ENCODE results near the gene FBP2. TPM values are rescaled to one million over a fixed set of nuclear protein-coding genes. Genes with fewer than 3 reads are reported as not detected.

Gene FBP2
- total and polyA plus RNA-seq, 4 donors = 0.02 to 0.88 TPM; not detected in 2

DNA sequence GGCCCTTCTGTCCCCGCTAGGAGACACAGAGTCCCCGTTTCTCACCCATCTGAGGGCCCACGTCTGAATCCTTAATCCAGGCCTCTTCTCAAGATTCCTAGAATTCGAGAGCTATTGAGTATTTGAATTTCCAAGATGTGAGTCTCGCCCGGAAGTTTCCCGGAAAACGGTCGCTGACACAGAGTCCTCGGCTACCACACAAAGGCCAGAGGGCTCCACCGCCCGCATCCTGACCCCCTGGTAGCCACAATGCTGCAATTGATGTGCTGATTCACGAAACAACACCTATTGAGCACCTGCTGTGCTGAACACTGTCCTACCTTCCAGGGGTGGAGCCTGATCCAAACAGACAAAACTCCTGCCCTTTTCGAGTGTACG is 46.4 kb upstream of the FBP2 start:
- peak; percentile 8 for ATAC-seq (ENCODE audit: insufficient read depth, low FRiP score)
- H3K27ac ChIP-seq (ENCODE audit: low read depth in 1 of 2, low read length in 1 of 2) = peak overlapping the region in 1 of 2 donors; percentile 83
- H3K4me1 ChIP-seq (ENCODE audit: control insufficient read depth in 5 of 5, insufficient read depth in 5 of 5, low read length in 5 of 5) = peaks cover 0 to 11% (median 0%) of the 10 kb centered on the region in 5 donors
- WGBS, 2 donors = 31 to 34% methylated on average over 15 of the region's 15 CpGs
- TF ChIP-seq CTCF (IDR thresholded peaks at IDR 0.05; ENCODE audit: control extremely low read depth, extremely low read depth) = no peak
- H3K36me3 ChIP-seq (ENCODE audit: control insufficient read depth in 4 of 4, insufficient read depth in 4 of 4, low read length in 4 of 4) = no peaks in the 10 kb centered on the region
- peaks cover 0 to 4% (median 2%) of the 10 kb centered on the region in 3 donors for H3K27me3 ChIP-seq (ENCODE audit: control insufficient read depth in 3 of 3, insufficient read depth in 3 of 3, low read length in 2 of 3)
- H3K4me3 ChIP-seq = peak overlapping the region; percentile 54
- peak overlapping the region in 1 of 2 donors; percentile 34 for H3K9ac ChIP-seq (ENCODE audit: insufficient read depth in 1 of 2, low read length in 2 of 2)
- DNase-seq = no peak
- peaks cover 0 to 2% (median 0%) of the 10 kb centered on the region in 4 donors for H3K9me3 ChIP-seq (ENCODE audit: control insufficient read depth in 4 of 4, insufficient read depth in 3 of 4, low read length in 3 of 4)

DNA sequence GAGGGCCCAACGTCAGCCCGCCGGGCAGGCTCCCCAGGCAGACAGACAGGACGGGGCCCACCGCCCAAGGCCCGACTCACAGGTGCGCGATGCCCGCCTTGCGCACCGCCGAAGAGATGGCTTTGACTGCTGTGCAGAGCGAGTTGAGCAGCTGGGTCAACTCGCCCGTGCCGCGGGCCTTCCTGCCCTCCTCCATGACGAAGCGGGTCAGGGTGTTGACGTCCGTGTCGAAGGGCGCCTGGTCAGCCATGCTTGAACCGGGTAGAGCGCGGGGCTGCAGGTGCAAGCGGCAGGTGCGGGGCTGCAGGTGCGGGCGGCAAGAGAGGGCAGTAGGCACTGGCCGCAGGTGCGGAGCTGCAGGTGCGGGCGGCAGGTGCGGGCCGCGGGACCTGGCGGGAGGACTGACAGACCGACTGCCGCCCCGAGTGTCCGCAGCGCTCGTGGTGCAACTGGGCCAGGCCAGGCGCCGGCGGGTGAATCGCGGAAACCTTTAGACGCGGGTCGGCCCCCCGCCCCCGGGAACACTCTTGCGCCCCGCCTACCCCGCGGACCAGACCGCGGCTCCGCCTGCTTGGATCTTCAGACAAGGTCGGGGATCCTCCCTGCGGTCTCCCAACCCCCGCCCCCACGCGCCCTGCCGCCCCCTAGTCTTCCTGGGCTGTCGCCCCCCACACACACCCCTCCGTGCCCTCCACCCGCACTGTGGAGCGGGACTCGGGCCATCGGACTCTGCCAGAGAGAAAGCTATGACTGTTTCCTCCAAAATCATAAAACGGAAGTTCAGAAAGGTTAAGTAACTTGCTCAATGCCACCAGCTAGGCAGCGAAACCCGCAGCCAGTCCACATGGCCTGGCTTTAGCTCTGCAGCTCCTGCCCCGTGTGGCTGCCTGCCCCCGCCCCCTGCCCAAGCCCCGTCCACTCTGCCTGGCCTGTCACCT is 45.7 kb upstream of the FBP2 start, which contains the start of gene FBP1:
TSS of gene FBP1 (minus strand) at position 458 of the 938 bp plus-strand sequence. CDS start at position 250, 208 bp downstream.
- Histone ChIP-seq H3K4me3 (peak within 1 kb of the TSS; percentile 54), H3K27me3 (ENCODE audit: control insufficient read depth in 3 of 3, insufficient read depth in 3 of 3, low read length in 2 of 3) (peaks cover 0 to 4% (median 2%) of the 10 kb centered on the region in 3 donors), H3K27ac (ENCODE audit: low read depth in 1 of 2, low read length in 1 of 2) (peak within 1 kb of the TSS in 1 of 2 donors; percentile 83), H3K9me3 (ENCODE audit: control insufficient read depth in 4 of 4, insufficient read depth in 3 of 4, low read length in 3 of 4) (peaks cover 0 to 2% (median 0%) of the 10 kb centered on the region in 4 donors), H3K4me1 (ENCODE audit: control insufficient read depth in 5 of 5, insufficient read depth in 5 of 5, low read length in 5 of 5) (peaks cover 0 to 11% (median 0%) of the 10 kb centered on the region in 5 donors), H3K9ac (ENCODE audit: insufficient read depth in 1 of 2, low read length in 2 of 2) (peak within 1 kb of the TSS in 1 of 2 donors; percentile 34), H3K36me3 (ENCODE audit: control insufficient read depth in 4 of 4, insufficient read depth in 4 of 4, low read length in 4 of 4) (no peaks in the 10 kb centered on the region)
- DNase-seq (peak; percentile 38 to 50 (median 49)), ATAC-seq (ENCODE audit: insufficient read depth, low FRiP score) (peak; percentile 75)
- TF ChIP-seq CTCF (IDR thresholded peaks at IDR 0.05; ENCODE audit: control extremely low read depth, extremely low read depth) = no peak
- 3% methylated on average over 58 to 79 of the region's 79 CpGs for WGBS, 2 donors

DNA sequence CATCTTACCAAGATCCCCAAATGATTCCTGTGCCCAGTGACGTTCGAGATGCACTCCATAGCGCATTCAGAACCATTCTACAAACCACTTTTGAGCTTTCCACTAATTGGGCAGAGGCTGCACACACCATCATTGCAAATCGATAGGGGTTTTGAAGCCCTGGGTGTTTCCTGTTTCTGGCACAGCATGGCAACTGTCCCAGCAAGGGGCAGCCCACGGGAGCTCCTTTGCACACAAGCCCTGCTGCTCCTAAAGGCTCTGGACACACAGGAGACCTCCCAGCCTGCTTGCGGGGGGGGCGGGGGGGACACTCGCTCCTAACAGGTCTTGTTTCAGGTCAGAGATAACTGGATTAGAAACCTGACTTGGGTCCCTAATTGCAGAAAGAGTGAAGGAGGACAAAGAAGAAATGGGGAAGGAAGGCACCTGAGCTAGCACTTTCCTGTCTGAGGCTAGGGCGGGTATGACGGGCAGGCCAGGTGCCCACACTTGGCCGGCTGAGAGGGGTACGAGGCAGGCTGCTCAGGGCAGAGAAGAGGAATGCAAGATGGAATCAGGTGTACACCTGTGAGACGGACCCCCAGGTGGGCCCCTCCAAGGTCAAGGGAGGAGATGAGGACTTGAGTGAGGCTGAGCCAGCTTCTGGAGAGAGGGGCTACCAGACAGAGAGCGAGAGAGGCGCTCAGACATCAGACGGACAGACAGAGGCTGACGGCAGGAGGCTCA is 44.9 kb upstream of the FBP2 start:
- peaks cover 0 to 2% (median 0%) of the 10 kb centered on the region in 4 donors for H3K9me3 ChIP-seq (ENCODE audit: control insufficient read depth in 4 of 4, insufficient read depth in 3 of 4, low read length in 3 of 4)
- 44% methylated on average over 17 of the region's 17 CpGs for WGBS, 2 donors
- H3K4me1 ChIP-seq (ENCODE audit: control insufficient read depth in 5 of 5, insufficient read depth in 5 of 5, low read length in 5 of 5) = peaks cover 0 to 11% (median 0%) of the 10 kb centered on the region in 5 donors
- TF ChIP-seq CTCF (IDR thresholded peaks at IDR 0.05; ENCODE audit: control extremely low read depth, extremely low read depth) = no peak
- no peak for DNase-seq
- H3K36me3 ChIP-seq (ENCODE audit: control insufficient read depth in 4 of 4, insufficient read depth in 4 of 4, low read length in 4 of 4) = no peaks in the 10 kb centered on the region
- peak overlapping the region in 1 of 2 donors; percentile 83 for H3K27ac ChIP-seq (ENCODE audit: low read depth in 1 of 2, low read length in 1 of 2)
- H3K4me3 ChIP-seq = peak overlapping the region; percentile 54
- H3K27me3 ChIP-seq (ENCODE audit: control insufficient read depth in 3 of 3, insufficient read depth in 3 of 3, low read length in 2 of 3) = peaks cover 0 to 4% (median 2%) of the 10 kb centered on the region in 3 donors
- ATAC-seq (ENCODE audit: insufficient read depth, low FRiP score) = no peak
- H3K9ac ChIP-seq (ENCODE audit: insufficient read depth in 1 of 2, low read length in 2 of 2) = no peak overlapping the region
